22Rv1 (cell line): ENCODE measurements around the gene SF3B6.

Experiments used
- H3K27ac ChIP-seq: fragments of 450-650 bp; 2 replicates; pipeline ENCODE4 v1.5.1; 2017
- ZFX ChIP-seq: fragments of 450-650 bp; IDR thresholded peaks from 2 replicates; pipeline ENCODE4 v1.6.1; 2017; ENCODE audit warnings: antibody characterized with exemption, borderline replicate concordance
- TF ChIP-seq, protein P1 (sequence below): fragments of 450-650 bp; IDR thresholded peaks from 2 replicates; pipeline ENCODE4 v1.5.1; 2017; ENCODE audit warnings: mild to moderate bottlenecking

SF3B6 gene, protein sequence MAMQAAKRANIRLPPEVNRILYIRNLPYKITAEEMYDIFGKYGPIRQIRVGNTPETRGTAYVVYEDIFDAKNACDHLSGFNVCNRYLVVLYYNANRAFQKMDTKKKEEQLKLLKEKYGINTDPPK

DNA sequence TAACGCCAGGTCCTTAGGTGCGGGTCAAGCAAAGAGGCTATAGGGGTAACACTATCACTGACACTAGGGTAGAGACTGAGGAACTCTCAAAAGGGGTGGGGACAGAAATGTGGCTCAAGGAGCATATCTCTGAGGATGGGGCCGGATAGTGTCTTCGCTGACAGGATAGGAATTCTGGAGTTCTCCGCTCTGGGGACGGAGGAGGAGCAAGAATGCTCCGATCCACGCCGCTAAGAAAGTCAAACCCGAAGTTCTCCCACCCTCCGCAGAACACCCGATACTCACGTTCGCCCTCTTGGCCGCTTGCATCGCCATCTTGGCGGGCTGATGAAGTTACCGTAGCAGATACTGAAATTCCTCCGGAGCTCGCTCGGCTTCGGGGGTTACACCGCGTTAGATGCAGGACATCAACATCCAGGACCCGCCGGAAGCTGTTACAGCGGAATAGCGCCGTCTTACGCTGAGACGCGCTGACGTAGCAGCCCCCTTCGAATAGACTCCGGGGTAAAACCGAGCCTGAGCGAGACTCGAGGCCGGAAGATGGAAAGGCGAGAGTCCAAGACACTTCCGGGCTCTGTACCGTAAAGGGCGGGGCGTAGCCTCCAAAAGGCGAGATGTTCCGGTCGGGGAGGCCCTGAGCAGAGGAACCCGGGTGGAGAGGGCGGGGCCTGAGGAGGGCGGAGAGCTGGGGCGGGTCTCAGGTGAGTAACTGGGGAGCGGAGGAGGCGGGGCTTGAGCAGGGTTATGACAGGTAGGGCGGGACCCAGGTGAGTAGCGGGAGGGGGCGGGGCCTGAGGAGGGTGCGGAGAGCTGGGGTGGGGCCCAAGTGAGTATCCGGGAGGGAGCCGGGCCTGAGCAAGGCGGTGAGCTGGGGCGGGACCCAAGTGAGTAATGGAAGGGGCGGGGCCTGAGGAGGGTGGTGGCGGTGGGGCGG is at the start of gene SF3B6:
TSS of gene SF3B6 (minus strand) at position 412 of the 934 bp plus-strand sequence. CDS start at position 315, 97 bp downstream.
- peak within 1 kb of the TSS; percentile 81 for H3K27ac ChIP-seq
- TF ChIP-seq, protein P1, sequence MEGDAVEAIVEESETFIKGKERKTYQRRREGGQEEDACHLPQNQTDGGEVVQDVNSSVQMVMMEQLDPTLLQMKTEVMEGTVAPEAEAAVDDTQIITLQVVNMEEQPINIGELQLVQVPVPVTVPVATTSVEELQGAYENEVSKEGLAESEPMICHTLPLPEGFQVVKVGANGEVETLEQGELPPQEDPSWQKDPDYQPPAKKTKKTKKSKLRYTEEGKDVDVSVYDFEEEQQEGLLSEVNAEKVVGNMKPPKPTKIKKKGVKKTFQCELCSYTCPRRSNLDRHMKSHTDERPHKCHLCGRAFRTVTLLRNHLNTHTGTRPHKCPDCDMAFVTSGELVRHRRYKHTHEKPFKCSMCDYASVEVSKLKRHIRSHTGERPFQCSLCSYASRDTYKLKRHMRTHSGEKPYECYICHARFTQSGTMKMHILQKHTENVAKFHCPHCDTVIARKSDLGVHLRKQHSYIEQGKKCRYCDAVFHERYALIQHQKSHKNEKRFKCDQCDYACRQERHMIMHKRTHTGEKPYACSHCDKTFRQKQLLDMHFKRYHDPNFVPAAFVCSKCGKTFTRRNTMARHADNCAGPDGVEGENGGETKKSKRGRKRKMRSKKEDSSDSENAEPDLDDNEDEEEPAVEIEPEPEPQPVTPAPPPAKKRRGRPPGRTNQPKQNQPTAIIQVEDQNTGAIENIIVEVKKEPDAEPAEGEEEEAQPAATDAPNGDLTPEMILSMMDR, result no peak
- no peak for TF ChIP-seq ZFX

DNA sequence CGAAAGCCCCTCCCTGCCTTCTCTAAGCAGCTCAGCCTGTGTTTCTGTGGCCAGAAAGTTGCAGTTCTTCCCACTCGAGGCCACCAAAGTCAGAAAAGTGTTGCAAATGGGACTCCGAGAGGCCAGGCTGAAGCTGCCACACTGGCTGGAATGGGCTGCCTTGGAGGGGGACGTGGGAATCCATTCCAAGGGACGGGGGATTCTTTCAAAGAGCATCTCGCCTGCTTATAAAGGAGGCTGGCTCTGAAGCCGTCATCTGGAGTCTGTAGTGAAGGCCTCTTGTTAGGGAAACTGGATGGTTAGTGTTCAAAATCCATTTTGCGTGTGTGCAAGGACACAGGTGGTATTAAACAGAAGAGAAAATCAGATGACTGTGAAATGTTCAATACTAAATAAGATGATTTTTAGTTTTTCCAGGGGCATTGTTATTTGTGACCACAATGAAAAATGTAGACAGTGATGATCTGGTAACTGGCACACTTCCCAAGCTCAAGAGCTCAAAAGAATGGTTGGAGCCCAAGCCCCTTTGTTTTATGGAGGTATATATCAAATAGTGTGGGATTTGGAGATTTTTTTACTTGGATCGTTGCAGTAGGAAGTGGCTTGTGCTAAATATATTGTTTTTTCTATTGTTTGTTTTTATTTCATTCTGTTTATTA is 47.9 kb upstream of the SF3B6 start:
- TF ChIP-seq ZFX, result no peak
- TF ChIP-seq, protein P1, result no peak
- H3K27ac ChIP-seq, result peak overlapping the region; percentile 85

DNA sequence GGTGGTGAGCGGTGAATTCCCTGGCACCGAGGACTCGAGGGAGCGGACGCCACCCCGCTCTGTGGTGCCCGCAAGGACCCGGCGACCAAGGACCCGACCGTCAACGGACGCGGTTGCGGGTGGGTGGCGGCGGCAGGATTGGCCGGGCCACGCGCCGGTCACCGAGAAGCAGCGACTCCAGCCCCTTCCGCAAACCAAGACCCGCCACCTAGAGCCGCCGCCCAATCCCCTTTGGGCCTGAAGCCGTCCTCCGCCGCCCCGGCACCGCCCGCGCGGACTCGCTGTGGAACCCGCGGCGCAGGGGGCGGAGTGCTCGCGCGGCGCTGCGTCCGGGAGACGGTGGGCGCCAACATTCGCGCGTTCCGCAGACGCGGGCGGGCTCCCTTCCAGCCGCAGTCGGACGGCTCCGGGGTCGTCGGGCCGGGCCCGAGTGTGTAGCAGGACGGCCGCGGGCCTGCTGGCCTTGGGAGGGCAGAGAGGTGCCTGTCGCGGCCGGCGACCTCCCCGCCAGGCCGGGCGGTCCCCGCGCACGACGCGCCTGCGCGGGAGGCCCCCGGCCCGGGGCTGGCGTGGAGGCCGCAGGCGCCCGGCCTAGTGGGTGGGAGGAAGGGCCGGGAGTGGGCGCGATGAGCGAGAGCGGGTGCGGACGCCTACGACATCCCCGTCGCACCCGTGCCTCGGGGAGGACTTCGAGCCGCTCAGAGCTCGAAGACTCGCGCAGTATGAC is 47.2 kb upstream of the SF3B6 start, which contains the start of the genes FAM228B and PFN4:
TSS of gene FAM228B (plus strand) at position 275 of the 727 bp plus-strand sequence. CDS start 893 bp downstream, outside the sequence.
TSS of gene PFN4 (minus strand) at position 140 of the 727 bp plus-strand sequence. CDS start 799 bp downstream, outside the sequence.
- no peak for TF ChIP-seq ZFX
- TF ChIP-seq, protein P1, result no peak
- H3K27ac ChIP-seq, result peak within 1 kb of the TSS; percentile 85

DNA sequence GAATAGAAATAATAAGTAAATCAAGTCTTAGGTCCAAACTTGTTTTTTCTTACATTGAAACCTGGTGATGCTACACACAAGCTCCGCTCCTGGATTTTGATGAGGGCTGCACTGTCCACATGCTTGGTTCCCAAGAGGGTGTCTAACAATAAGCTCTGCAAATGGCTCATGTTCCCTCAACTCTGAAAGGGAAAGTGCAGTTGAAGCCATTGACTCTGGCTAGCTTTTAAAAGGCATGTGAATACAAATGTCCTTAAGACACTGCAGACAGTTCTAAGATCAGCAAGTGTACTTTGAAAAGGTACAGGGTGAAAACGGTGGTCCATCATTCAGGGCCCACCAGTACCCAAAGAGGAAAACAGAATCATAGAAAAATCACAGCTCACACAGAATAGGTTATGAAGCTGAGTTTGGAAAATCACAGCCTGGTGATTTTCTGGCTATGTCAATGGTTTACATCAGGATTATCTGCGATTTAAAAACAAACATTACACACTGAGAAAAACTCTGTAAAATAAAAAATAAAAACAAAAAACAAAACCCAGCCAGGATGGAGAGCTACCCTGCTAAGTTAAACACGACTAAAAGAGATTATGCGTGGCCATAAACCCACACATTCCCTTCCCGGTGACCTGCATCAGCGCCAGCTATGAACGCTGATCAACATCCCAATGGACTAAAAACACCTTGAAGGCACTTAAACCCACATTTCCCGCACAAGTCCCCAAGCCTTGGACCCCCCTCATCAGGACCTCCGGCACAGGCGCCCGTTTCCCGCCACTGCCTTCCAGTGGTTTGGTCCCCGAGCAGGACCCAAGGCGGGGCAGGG is 46.5 kb upstream of the SF3B6 start:
- H3K27ac ChIP-seq, result peak overlapping the region; percentile 85
- no peak for TF ChIP-seq ZFX
- TF ChIP-seq, protein P1, result no peak

DNA sequence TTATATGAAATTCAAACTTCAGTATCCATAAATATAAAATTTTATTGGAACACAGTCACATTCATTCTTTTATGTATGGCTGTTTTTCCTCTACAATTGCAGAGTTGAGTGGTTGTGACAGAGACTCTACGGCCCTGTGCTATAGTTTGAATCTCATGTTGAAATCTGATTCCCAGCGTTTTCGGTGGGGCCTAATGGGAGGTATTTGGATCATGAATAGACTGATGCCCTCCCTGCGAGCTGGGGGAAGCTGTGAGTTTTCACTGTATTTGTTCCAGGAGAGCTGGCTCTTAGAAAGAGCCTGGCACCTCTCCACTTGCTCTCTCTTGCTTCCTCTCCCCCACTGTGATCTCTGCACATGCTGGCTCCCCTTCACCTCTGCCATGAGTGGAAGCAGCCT is 45.3 kb upstream of the SF3B6 start:
- TF ChIP-seq ZFX, result no peak
- TF ChIP-seq, protein P1, result no peak
- H3K27ac ChIP-seq, result no peak overlapping the region

DNA sequence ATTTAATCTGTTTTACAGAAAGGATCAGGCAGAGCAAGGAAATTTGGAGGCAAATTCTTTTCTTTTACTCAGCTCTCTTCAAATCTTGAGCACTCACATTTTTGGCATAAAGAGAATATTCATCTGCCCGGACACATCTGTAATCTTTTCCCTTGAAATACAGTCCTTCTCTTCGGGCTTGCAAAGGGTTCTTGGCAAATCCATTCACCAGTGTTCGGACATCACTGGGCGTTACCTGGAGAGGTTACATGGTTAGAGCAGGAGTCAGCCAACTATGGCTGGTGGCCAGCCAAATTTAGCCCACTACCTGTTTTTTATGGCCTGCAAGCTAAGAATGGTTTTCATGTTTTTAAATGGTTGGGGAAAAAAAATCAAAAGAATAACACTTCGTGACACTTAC is 44.9 kb upstream of the SF3B6 start:
- no peak overlapping the region for H3K27ac ChIP-seq
- no peak for TF ChIP-seq ZFX
- TF ChIP-seq, protein P1, result no peak
